ENCODE measurements around the gene KCNN3.

- TF ChIP-seq CTCF (IDR thresholded peaks at IDR 0.05; ENCODE audit: low read depth, low read length): no peak
- TF ChIP-seq MAX (IDR thresholded peaks at IDR 0.05; ENCODE audit: low read depth, low read length): no peak
These were observed 173.6 kb downstream of the KCNN3 start for GRCh38 chr1:154696456-154696855.
